Left kidney (tissue), 2 donors: ENCODE data around the gene DDX31. TPM values are rescaled to one million over a fixed set of nuclear protein-coding genes. Genes with fewer than 3 reads are reported as not detected.

Experiments
- DNase-seq: peaks from one replicate; pipeline ENCODE4 v3.0.0-alpha.2; 2013
- polyA plus RNA-seq: library from polyadenylated mRNA; unstranded; fragments of 120-200 nt; gene quantifications from one replicate; pipeline ENCODE4 v1.2.1, GENCODE V29; 2013; ENCODE audit not compliant: insufficient read length

The DDX31 gene
- polyA plus RNA-seq, 1 donor, result 18.9 TPM

DNA sequence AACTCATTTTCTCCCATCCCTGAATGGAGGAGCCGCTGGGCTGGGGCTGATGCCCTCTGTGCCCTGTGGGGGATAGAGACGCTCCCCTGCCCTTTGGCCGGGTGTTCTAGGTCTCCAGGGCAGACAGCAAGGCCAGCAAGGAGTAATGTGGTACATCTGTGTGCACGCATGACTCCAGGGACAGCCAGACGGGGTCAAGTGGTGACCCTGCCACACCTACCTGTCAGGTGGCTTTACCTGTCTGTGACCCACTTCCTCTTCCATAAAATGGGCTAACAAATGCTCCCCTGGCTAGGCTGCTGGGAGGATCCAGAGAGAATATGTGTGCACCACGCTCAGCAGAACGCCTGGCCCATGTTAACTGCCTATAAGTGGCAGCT is 122.7 kb downstream of the DDX31 start:
- no peak for DNase-seq

DNA sequence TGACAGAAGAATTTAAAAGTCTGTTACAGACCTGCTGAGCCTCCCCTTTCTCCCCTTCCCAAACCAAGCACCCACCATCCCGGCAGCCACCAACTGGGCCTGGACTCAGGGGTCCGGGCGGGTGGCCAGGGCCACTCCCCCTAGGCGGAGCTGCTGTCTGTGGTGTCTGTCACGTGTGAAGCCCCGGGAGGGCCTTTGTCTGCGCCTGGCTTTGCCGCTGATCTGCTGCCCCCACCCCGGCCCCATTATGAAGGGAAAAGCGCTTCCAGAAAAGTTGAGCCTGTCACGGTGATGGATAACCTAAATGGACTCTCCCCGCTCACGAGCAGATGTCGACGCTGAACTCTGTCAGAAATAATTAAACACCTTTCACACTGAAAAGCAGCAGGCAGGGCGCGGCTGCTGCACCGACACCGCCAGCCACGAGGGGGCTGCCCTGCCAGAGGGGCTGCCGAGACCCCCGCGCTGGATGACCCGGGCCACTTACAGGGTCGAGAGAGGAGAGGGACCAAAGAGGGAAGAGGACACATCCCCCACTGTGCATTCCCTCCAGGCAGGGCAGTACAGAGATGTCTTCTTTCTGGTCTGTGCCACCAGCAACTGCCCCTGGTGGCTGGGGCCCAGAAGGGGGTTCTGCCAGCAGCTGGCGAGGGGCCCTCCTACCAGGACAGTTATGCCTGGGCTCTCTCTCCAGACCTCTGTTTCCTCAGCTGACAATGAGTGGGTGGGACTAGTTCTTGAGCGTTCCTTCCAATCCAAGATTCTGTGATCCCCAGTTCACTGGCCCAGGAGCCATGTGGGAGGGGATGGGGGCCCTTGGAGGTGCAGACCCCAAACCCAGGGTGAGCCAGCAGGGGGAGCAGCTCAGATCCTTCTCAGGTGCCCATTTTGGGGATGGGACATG is 123.4 kb downstream of the DDX31 start:
- no peak for DNase-seq

DNA sequence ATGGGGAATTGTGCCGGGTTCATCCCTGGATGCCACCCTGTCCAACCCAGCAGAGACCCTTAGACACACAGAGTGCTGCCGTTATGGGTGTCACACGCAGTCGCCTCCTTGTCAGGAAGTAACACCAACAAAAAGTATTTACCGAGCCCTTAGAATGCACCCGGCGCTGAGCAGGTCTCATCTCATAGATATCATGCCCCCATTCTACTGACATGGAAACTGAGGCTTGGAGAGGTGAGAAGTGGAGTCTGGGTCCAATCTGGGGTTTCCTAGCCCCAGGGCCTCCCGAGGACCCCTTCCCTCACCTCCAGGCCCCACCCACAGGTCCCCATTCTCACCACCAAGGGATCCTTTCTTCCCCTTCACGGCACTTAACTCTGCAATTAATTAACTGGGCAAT is 124.2 kb downstream of the DDX31 start:
- DNase-seq, result no peak

DNA sequence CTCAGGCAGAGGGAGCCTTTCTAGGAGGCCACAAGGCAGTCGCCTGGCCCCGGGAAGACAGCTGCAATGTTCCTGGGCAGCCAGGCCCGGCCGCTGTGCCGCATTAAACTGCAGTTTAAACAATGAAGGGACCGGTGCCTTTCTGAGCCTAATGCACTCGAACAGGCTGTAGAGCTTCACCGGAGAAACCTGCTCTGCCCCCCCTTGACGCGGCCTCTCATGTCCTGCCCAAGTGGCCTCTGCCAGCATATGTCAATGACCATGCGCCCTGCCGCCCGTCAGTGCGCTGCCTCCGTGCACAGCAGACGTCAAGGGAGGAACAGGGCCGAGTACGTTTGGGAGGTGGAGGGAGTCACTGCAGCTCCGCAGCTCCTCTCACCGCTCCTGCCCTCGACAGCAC is 125.8 kb downstream of the DDX31 start:
- DNase-seq, result no peak

DNA sequence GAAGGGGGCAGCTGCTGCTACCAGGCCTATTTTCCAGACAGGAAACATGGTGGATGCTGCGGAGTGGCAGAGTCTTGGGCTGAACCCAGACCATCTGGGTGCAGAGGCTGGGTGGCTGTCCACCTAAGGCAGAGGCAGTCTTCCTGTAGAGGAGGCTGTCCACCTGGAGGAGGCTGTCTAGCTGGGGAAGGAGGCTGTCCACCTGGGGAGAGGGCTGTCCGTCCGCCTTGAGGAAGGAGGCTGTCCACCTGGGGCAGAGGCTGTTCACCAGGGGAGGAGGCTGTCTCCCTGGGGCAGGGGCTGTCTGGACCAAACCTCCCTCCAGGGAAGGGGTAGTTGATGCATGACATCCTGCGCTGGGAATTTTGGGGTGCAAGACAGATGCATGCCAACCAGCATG is 126.5 kb downstream of the DDX31 start:
- no peak for DNase-seq

Other genes with a start within 250 kb of the DDX31 start
- gene BARHL1, start 87.4 kb downstream of the DDX31 start, polyA plus RNA-seq, result not detected
- 30.0 TPM for gene GTF3C4, start 481 bp upstream of the DDX31 start, polyA plus RNA-seq
- 3.9 TPM for gene AK8, start 208.3 kb upstream of the DDX31 start, polyA plus RNA-seq
- gene SPACA9, start 208.9 kb upstream of the DDX31 start, polyA plus RNA-seq, result 7.8 TPM